Fibroblast of pulmonary artery (primary cell): ENCODE data around the gene DNAJC25.
"Not testable (repeated sequence)": the region's sequence is repeated elsewhere in the genome, so short reads cannot be mapped to it uniquely, and the experiment has no call there.

Experiments used
- DNase-seq: peaks from one replicate; pipeline ENCODE4 v3.0.0-alpha.2; 2010; ENCODE audit warnings: low read depth
- H3K4me3 ChIP-seq: replicated peaks from 2 replicates; pipeline ENCODE4 v1.5.1; 2011; ENCODE audit warnings: low read depth, mild to moderate bottlenecking, control low read depth, low read length, moderate library complexity
- CTCF ChIP-seq: IDR thresholded peaks from 2 replicates; pipeline ENCODE4 v1.5.1; 2011; ENCODE audit warnings: mild to moderate bottlenecking, control low read depth, low read length, inconsistent platforms; ENCODE audit errors: missing control alignments

Gene DNAJC25

GRCh38 chr9:111662576-111663300 lies 31.6 kb downstream of the DNAJC25 start:
- TF ChIP-seq CTCF: no peak
- H3K4me3 ChIP-seq: peak overlapping the region; percentile 80
- no peak for DNase-seq

GRCh38 chr9:111663301-111663823 lies 32.2 kb downstream of the DNAJC25 start:
- no peak overlapping the region for H3K4me3 ChIP-seq
- TF ChIP-seq CTCF: no peak
- DNase-seq: no peak

- TF ChIP-seq CTCF: no peak
- DNase-seq: no peak
- H3K4me3 ChIP-seq: no peak overlapping the region
Measured at GRCh38 chr9:111668026-111668573, 37.0 kb downstream of the DNAJC25 start.

GRCh38 chr9:111668601-111669000 lies 37.5 kb downstream of the DNAJC25 start:
- H3K4me3 ChIP-seq, DNase-seq: not testable (repeated sequence)

- no peak overlapping the region for H3K4me3 ChIP-seq
- TF ChIP-seq CTCF: no peak
- no peak for DNase-seq
Measured at GRCh38 chr9:111674319-111674718, 43.2 kb downstream of the DNAJC25 start.

- no peak for TF ChIP-seq CTCF
- no peak for DNase-seq
- H3K4me3 ChIP-seq: no peak overlapping the region
Measured at GRCh38 chr9:111676116-111676515, 45.0 kb downstream of the DNAJC25 start.

DNA sequence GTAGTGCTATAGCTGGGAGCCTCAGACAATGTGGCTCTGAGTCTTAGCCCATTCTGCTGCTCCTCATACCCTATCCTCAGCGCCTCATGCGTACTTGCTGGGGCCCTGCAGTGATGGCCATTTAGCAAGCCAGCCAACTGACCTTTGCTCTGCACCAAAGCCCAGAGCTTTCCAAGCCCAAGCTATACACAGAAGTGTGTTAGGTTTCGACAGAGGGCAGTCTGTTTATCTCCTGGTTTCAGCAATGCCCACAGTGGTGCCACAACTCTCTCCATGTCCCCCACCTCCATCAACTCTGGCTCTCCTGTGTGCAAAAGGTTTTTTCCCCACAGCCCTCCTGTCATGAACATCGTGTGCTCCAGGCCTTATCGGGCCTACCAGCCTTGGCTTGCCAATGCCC lies 47.2 kb downstream of the DNAJC25 start:
- H3K4me3 ChIP-seq: no peak overlapping the region
- TF ChIP-seq CTCF: no peak
- no peak for DNase-seq
